Esophagus (tissue), 2 donors: ENCODE data around the gene FBXL13. TPM values are rescaled to one million over a fixed set of nuclear protein-coding genes. Genes with fewer than 3 reads are reported as not detected.
"Not testable (repeated sequence)": the region's sequence is repeated elsewhere in the genome, so short reads cannot be mapped to it uniquely, and the experiment has no call there.

Experiments
- H3K27ac ChIP-seq, 2 donors: one replicate each; pipeline ENCODE4 v1.5.1; 2013; ENCODE audit warnings: low read depth in 2 of 2, mild to moderate bottlenecking in 2 of 2, inconsistent platforms in 1 of 2, low read length in 1 of 2, moderate library complexity in 1 of 2
- H3K27me3 ChIP-seq, 2 donors: one replicate each; pipeline ENCODE4 v1.6.1; 2013; ENCODE audit warnings: low read length in 2 of 2, control low read depth in 1 of 2, mild to moderate bottlenecking in 1 of 2; ENCODE audit not compliant: insufficient read depth in 2 of 2, control insufficient read depth in 1 of 2
- H3K36me3 ChIP-seq, 2 donors: one replicate each; pipeline ENCODE4 v1.6.1; 2013; ENCODE audit warnings: low read length in 1 of 2; ENCODE audit not compliant: control insufficient read depth in 2 of 2, insufficient read depth in 2 of 2
- H3K4me1 ChIP-seq, 2 donors: one replicate each; pipeline ENCODE4 v1.6.1; 2013; ENCODE audit warnings: low read length in 1 of 2; ENCODE audit not compliant: control insufficient read depth in 2 of 2, insufficient read depth in 2 of 2
- H3K4me3 ChIP-seq, 2 donors: one replicate each; pipeline ENCODE4 v1.5.1; 2013; ENCODE audit warnings: low read length in 2 of 2, mild to moderate bottlenecking in 2 of 2, low read depth in 1 of 2, moderate library complexity in 1 of 2
- H3K9me3 ChIP-seq, 2 donors: one replicate each; pipeline ENCODE4 v1.6.1; 2013; ENCODE audit warnings: mild to moderate bottlenecking in 2 of 2, low read depth in 1 of 2, low read length in 1 of 2, moderate library complexity in 1 of 2; ENCODE audit not compliant: control insufficient read depth in 2 of 2, insufficient read depth in 1 of 2
- WGBS, 2 donors: extraction: QIAGEN DNeasy Blood & Tissue Kit; methylation state at CpG; one replicate each; pipeline ENCODE4 v1.1.7; 2013; 5-methylcytosine and 5-hydroxymethylcytosine counted together
- polyA plus RNA-seq, 2 donors: library from polyadenylated mRNA; stranded (reverse); fragments of 200-250 nt; gene quantifications; one replicate each; pipeline ENCODE4 v1.2.3, GENCODE V29; 2013
- donor health status: healthy with polysubstance abuse.
- donor health status: Bipolar disorder and iron deficiency.

Gene FBXL13
- polyA plus RNA-seq, 2 donors: 0.08 TPM; not detected in 1

DNA sequence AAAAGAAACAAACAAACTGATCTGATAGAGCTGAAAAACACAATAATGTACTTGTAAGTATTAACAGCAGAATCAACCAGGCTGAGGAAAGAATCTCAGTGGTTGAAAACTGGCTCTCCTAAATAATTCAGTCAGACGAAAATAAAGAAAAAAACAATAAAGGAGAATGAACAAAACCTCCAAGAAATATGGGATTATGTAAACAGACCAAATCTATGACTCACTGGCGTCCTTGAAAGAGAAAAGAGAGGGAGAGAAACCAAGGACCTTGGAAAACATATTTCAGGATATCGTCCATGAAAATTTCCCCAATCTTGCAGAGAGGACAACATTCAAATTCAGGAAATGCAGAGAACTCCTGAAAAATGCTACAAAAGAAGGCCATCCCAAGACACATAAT, 62.9 kb downstream of the FBXL13 start:
- H3K27me3 ChIP-seq: no peaks in the 10 kb centered on the region
- 59 to 64% methylated on average over 3 of the region's 3 CpGs for whole genome bisulfite sequencing, 2 donors
- H3K27ac ChIP-seq: no peak overlapping the region
- no peaks in the 10 kb centered on the region for H3K9me3 ChIP-seq
- peaks cover 0 to 4% of the 10 kb centered on the region in 2 donors for H3K4me1 ChIP-seq
- no peaks in the 10 kb centered on the region for H3K36me3 ChIP-seq
- no peak overlapping the region for H3K4me3 ChIP-seq

GRCh38 chr7:103010211-103010610, 64.4 kb downstream of the FBXL13 start:
- no peaks in the 10 kb centered on the region for H3K36me3 ChIP-seq
- H3K9me3 ChIP-seq: no peaks in the 10 kb centered on the region
- peaks cover 0 to 4% of the 10 kb centered on the region in 2 donors for H3K4me1 ChIP-seq
- no peak overlapping the region for H3K4me3 ChIP-seq
- 62 to 67% methylated on average over 1 of the region's 1 CpG for WGBS, 2 donors
- H3K27ac ChIP-seq: no peak overlapping the region
- no peaks in the 10 kb centered on the region for H3K27me3 ChIP-seq

- H3K9me3 ChIP-seq: no peaks in the 10 kb centered on the region
- H3K4me3 ChIP-seq: no peak overlapping the region
- H3K27me3 ChIP-seq: no peaks in the 10 kb centered on the region
- no peaks in the 10 kb centered on the region for H3K36me3 ChIP-seq
- H3K4me1 ChIP-seq: peaks cover 0 to 4% of the 10 kb centered on the region in 2 donors
- H3K27ac ChIP-seq: no peak overlapping the region
- WGBS, 2 donors: 43 to 61% methylated on average over 5 of the region's 5 CpGs
Measured at GRCh38 chr7:103009466-103010185, 65.0 kb downstream of the FBXL13 start.

DNA sequence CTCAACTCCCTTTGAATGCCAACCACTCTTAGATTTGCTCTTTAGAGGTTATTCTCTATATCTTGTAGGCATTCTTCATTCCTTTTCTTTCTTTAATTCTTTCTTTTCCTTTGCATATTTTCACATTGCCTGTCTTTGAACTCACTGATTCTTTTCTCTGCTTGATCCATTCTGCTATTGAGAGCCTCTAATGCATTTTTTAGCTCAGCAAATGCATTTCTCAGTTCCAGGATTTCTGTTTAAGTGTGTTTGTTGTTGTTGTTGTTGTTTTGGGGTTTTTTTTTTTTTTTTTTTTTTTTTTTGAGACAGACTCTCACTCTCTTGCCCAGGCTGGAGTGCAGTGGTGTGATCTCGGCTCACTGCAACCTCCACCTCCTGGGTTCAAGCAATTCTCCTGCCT, 71.6 kb downstream of the FBXL13 start:
- WGBS, 2 donors: 86 to 94% methylated on average over 1 of the region's 1 CpG
- H3K27me3 ChIP-seq: no peaks in the 10 kb centered on the region
- no peaks in the 10 kb centered on the region for H3K4me1 ChIP-seq
- H3K27ac ChIP-seq: no peak overlapping the region
- H3K4me3 ChIP-seq: no peak overlapping the region
- no peaks in the 10 kb centered on the region for H3K36me3 ChIP-seq
- H3K9me3 ChIP-seq: no peaks in the 10 kb centered on the region

DNA sequence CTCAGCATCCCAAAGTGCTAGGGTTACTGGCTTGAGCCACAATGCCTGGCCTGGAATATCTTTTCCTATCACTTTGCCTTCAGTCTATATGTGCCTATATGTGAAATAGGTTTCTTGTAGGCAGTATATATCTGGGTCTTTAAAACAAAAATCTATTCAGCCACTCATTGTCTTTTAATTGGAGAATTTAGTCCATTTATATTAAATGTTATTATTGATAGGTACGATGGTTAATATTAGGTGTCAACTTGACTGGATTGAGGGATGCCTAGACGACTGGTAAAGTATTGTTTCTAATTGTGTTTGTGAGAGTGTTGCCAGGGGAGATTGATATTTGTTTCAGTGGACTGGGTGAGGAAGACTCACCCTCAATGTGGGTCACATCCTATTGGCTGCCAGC, 73.4 kb downstream of the FBXL13 start:
- H3K9me3 ChIP-seq: no peaks in the 10 kb centered on the region
- H3K36me3 ChIP-seq: no peaks in the 10 kb centered on the region
- no peak overlapping the region for H3K27ac ChIP-seq
- 87 to 88% methylated on average over 2 of the region's 2 CpGs for WGBS, 2 donors
- no peaks in the 10 kb centered on the region for H3K4me1 ChIP-seq
- no peaks in the 10 kb centered on the region for H3K27me3 ChIP-seq
- no peak overlapping the region for H3K4me3 ChIP-seq

- H3K4me1 ChIP-seq: no peaks in the 10 kb centered on the region
- no peak overlapping the region for H3K4me3 ChIP-seq
- 93 to 96% methylated on average over 5 of the region's 5 CpGs for WGBS, 2 donors
- no peak overlapping the region for H3K27ac ChIP-seq
- H3K36me3 ChIP-seq: no peaks in the 10 kb centered on the region
- no peaks in the 10 kb centered on the region for H3K27me3 ChIP-seq
- H3K9me3 ChIP-seq: no peaks in the 10 kb centered on the region
Measured at GRCh38 chr7:102996957-102997356, 77.6 kb downstream of the FBXL13 start.

DNA sequence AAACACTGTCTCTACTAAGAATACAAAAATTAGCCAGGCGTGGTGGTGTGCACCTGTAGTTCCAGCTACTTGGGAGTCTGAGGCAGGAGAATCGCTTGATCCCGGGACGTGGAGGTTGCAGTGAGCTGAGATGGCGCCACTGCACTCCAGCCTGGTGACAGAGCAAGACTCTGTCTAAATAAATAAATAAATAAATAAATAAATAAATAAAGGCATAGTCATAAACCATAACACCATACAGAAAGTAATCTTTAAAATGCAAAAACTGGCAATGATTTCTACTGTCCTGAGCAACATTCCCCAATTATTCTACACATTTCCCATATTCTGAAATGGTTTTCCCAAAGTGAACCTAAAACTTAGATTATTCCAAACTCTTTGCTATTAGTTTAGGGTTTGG, 79.0 kb downstream of the FBXL13 start:
- not testable (repeated sequence) for H3K4me1 ChIP-seq, H3K36me3 ChIP-seq, H3K27me3 ChIP-seq, H3K27ac ChIP-seq, H3K9me3 ChIP-seq, H3K4me3 ChIP-seq
- WGBS, 2 donors: 96 to 99% methylated on average over 5 of the region's 5 CpGs

DNA sequence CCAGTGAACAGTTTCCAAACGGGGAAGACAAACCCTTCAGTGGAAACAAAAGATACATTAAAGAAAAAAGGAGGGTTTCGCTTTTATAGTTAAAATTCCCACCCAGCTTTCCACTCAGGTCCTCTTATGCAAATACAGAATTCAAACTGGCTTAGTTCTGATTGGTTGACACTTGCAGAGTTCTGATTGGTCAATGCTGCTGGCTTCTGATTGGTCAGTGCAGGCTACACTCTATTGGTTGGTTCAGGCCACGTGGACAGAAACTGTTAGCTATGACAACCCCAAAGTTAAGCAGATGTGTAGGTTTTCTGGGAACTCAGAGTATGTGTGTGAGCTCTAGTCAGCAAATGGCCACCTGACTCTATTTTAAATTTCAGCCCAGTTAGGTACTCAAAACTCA, 80.0 kb downstream of the FBXL13 start:
- H3K36me3 ChIP-seq: no peaks in the 10 kb centered on the region
- no peaks in the 10 kb centered on the region for H3K27me3 ChIP-seq
- peaks cover 0 to 2% of the 10 kb centered on the region in 2 donors for H3K4me1 ChIP-seq
- no peak overlapping the region for H3K27ac ChIP-seq
- WGBS, 2 donors: 86 to 90% methylated on average over 3 of the region's 3 CpGs
- no peaks in the 10 kb centered on the region for H3K9me3 ChIP-seq
- H3K4me3 ChIP-seq: no peak overlapping the region

GRCh38 chr7:102993718-102994029, 80.9 kb downstream of the FBXL13 start:
- H3K4me3 ChIP-seq: no peak overlapping the region
- H3K27ac ChIP-seq: no peak overlapping the region

GRCh38 chr7:102992938-102993717, 81.5 kb downstream of the FBXL13 start:
- Histone ChIP-seq H3K4me1 (peaks cover 0 to 2% of the 10 kb centered on the region in 2 donors), H3K9me3 (no peaks in the 10 kb centered on the region), H3K4me3 (no peak overlapping the region), H3K36me3 (no peaks in the 10 kb centered on the region), H3K27ac (peak overlapping the region in 1 of 2 donors; percentile 31), H3K27me3 (no peaks in the 10 kb centered on the region)
- WGBS, 2 donors: 9 to 10% methylated on average over 2 of the region's 2 CpGs

More at GRCh38 chr7:102993718-102994029, 80.9 kb downstream of the FBXL13 start:
- Histone ChIP-seq H3K4me1 (peaks cover 0 to 2% of the 10 kb centered on the region in 2 donors), H3K9me3 (no peaks in the 10 kb centered on the region), H3K36me3 (no peaks in the 10 kb centered on the region), H3K27me3 (no peaks in the 10 kb centered on the region)
- 13 to 20% methylated on average over 1 of the region's 1 CpG for WGBS, 2 donors
